HG02884 (cell line): ENCODE data around the gene DNAH17.

Source experiments
- ATAC-seq: cut with Tn5 transposase; IDR thresholded peaks from one replicate; pipeline ENCODE4 v1.9.1; 2021; ENCODE audit warnings: mild to moderate bottlenecking, moderate library complexity; ENCODE audit not compliant: unreplicated experiment

DNAH17 gene

DNA sequence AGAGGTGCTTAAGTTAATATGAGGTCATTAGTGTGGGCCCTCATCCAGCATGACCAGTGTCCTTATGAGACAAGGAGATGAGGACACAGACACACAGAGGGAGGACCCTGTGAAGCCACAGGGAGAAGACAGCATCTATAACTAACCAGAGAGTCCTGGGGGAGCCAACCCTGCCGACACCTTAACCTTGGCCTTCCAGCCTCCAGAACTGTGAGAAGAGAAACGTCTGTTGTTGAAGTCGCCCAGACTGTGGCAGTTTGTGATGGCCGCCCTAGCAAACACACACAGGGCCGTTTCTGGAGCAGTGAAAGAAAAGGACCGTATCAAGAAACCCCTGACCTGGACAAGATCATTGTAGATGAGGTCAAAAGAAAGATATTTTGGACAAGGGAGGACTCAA is 26.7 kb downstream of the DNAH17 start:
- no peak for ATAC-seq

DNA sequence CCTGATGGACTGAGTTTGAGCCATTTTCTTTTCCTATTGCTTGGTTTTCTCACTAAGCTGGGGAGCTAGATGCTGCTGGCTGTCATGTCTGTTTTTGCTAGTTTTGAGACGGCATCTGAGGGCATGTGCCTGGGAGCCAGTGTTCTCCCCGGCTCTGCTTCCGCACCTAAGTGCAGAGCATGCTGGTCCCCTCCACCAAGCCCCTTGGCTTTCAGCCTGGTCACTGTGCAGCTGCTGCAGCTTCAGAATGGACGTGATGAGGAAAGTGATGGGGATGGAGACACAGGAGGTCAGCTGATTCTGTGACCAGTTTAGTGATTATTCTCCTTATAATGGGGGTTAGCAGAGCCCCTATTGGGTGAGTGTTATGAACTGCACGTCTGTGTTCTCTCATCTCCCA is 28.5 kb downstream of the DNAH17 start:
- ATAC-seq = no peak

DNA sequence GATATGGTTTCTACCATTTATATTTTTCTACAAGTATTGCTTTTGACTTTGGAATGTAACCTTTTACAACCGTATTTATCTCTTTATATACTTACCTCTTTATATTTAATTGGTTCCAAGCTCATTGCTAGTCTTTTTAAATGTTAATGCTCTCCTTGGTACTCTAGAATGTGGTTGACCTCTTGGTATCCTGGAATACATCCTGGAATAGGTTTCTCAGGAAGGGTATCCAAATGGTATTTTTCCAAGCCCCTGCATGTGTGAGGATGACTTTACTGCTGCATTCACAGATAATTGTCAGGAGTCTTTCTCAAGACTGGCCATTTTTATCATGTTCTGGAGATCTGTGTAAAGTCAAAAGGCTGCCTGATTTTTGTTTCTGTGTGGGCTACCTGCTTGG is 30.2 kb downstream of the DNAH17 start:
- no peak for ATAC-seq

DNA sequence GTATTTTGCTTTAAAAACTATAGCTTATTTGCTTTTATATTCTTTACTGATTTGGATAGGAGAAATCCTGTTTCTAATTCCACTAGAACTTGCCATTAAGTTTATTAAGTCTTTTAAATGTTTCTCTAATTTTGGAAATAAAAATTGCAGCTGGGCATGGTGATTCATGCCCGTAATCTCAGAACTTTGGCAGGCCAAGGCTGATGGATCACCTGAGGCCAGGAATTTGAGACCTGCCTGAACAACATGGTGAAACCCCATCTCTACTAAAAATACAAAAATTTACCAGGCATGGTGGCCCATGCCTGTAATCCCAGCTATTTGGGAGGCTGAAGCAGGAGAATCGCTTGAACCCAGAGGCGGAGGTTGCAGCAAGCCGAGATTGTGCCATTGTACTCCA is 30.7 kb downstream of the DNAH17 start:
- no peak for ATAC-seq

DNA sequence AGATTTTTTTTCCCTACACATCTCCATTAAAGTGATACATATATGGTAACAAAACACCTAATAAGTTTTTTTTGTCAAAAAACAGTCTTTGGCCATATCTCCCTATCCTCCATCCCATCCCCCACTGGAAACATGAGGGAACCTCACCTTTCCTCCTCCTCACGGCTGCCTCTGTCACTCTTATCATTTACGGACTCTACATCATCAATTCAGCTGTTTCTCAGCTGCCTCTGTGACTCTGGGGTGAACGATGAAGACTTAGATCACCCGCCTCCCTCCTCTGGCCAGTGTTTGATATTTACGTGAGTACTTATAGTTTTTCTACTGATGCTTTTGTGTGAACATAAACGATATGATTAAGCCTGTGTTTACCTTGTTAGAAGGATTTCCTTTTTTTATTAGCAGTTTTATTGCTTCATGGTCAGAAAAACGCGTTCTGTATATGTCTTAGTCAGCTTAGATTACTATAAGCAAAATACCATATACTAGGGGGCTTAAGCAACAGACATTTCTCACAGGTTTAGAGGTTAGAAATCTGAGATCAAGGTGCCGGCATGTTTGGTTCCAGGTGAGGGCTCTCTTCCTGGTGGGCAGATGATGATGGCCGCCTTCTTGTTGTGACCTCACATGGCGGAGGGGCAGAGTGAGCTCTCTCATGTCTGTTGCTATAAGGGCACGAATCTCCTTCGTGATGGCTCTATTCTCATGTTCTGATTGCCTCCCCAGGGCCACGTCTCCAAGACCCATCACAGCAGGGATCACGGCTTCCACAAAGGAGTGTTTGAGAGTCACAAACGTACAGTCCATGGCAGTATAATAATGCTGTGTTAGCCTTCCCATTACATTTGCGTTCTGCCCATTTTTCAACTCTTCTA is 32.1 kb downstream of the DNAH17 start:
- no peak for ATAC-seq

DNA sequence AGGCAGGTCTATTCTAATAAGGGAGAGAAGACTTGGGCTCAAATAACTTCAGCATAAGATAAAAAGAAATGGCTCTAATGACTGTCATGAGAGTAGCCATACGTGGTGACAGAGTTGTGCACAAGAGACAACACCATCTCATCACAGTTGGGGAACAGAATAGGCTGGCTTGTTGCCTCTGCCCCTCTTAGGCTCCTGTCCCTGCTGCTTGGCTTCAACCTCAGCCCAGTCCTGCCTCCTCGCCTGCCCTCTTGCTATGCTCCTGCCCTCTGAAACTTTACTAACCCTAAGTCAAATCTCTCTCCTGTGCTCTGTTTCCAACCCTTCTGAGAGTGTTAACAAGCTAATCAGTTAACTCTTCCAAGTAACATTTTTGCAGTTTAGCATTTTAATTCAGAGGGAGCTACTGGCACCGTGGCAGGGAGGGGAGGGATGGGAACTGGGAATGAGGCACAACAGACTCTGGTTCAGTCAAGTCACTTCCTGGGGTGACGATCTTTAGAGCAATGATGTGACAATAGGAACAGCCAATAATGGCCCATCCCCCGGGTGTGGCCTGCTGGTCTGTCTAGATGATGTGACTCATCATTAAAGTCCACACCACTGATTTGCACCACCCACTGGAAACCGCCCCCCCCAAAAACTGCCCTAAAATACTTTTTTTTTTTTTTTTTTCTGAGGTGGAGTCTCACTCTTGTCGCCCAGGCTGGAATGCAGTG is 35.5 kb downstream of the DNAH17 start:
- no peak for ATAC-seq

DNA sequence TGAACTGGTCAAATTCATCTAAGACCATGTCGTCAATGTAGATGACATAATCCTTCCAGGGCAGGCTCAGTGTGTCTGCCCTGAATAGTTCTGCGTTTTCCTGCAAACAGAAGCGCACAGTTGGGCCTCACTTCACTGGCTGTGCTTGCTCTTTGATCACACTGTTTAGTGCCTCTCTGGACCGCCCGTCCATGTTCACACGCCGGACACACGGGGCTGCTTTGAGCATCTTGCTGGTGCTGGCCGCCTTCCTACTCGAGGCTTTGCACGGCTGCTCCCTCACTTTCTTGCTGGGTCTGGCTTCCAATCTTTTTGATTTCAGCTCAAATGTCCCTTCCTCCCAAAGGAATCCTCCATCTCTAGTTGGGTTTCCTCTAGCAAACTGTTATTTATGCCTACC is 37.4 kb downstream of the DNAH17 start:
- ATAC-seq = no peak

DNA sequence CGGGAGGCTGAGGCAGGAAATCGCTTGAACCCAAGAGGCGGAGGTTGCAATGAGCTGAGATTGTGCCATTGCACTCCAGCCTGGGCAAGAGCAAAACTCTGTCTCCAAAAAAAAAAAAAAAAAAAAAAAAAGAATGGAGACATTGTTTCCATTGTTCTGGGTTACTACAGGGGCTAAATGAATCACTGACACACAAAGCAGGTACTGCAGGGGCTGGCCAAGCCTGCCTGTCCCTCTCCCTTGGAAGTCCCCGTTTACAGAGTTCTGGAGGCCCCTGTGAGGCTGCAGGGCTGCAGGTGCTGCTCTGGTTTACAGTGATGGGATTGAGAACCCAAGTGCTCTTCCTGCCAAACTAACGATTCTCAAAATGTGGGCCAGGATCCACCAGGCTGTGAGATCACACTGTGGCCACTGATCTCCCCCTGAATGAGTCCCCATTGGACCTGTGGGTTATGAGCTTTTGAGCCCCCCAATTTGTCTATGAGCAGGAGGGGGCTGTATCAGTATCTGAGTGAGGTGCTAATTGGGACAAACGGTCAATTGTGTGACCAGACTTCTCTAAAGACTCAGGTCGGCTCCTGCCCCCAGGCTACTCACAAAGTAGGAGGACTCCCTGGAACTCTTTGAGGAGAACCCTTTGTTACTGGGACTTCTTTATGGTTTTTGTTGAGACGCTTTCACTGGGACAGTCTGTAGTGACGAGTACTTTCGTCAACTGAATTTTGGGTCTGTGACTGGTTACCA is 39.0 kb downstream of the DNAH17 start:
- ATAC-seq = no peak

DNA sequence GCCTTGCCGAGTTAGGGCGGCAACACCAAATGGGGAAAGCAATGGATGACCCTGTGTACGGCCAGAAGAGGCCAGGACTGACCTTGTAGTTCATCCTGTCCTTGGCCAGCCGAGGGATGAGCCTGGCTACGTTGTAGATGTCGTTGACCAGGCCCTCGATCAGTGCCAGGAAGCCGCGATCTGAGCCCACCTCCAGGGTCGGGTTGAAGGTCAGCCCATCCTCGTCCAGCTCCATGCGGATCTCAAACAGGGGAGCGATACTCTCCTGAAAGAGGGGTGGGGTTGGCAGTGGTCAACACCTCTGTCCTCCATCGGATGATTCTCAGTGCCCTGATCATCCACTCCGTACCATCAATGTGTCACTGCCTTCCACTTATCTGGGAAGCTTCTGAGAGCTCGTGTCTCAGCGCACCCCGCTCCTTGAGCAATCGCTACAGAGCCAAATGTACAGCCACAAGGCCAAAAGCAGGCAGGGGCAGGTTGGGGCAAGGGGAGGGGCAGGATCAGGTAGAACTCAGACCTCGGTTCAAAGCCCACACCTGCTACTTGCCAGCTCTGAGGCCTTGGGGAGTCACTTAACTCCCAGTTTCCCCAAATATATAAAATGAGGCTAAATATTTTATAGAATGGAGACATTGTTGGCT is 39.9 kb downstream of the DNAH17 start:
- no peak for ATAC-seq

DNA sequence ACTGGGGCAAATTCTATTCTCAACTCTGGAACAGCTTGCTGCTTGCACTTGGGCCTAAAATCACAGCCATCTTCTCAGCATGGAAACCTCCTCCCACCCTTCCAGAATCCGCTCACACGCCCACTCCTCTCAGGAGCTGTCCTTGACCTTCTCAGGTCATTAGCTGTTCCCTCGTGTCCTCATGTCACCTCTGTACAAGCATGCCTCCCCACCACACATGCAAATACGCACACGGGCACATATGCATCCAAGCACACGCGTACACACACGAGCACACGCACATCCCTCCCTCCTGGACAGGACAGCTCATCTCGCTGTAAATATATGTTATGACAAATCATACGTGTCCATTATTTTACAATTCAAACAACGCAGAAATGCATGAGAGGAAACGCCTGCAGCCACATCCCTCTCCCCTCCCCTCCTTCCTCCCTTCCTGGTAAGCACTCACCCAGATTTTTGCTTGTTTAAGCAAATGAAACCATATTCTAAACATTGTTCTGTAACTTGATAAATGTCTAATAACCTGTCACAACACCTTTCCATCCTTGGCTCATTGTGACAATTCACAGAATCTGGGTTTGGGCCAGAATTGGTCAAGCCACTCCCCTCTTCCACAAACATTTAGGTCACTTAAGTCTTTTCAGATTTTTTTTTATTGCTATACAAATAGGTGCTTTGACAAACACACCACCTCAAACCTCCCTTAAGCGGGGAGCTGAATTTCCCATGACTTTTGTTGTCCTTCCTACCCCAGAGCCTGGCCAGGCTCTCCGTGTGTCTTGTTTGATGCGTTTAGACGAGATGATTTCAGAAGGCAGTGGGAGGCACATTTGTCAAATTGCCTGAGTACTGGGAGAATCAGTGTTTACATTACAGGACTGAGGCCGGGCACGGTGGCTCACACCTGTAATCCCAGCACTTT is 41.7 kb downstream of the DNAH17 start:
- ATAC-seq = no peak

DNA sequence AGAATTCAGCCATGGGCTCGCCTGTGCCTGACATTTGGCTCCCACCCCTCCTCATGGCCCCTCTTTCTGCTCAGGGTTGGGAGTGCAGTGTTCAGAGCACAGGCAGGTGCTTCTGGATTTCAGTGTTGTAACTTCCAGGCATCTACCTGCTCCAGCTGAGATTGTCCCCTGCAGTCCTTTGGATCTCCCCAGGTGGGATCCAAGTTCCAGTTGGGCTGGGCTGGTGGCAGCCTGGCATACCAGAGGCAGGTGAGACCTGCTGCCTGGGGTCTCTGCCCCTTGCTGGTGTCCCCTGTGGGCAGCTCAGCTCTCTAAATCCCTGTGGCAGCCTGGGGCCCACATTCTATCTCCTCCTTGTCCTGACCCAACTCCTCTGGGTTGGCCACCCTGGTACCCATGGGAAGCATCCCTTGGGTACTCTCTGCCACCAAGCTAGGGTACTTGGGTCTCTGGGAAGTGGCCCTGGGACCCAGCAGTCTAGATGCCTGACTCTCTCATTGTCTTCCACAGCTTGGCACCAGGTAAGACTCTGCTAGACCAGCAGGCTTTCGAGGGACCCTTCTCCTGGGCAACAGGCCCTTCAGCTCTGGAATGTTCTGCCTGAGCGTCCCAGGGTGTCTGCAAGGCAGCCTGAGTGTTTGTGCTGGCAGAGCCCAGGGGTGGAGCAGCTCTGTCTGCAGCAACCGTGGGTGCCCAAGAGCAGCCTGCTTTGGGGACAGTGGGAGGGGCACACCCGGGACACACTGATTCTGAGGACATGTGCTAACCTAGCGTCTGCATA is 42.5 kb downstream of the DNAH17 start:
- no peak for ATAC-seq

DNA sequence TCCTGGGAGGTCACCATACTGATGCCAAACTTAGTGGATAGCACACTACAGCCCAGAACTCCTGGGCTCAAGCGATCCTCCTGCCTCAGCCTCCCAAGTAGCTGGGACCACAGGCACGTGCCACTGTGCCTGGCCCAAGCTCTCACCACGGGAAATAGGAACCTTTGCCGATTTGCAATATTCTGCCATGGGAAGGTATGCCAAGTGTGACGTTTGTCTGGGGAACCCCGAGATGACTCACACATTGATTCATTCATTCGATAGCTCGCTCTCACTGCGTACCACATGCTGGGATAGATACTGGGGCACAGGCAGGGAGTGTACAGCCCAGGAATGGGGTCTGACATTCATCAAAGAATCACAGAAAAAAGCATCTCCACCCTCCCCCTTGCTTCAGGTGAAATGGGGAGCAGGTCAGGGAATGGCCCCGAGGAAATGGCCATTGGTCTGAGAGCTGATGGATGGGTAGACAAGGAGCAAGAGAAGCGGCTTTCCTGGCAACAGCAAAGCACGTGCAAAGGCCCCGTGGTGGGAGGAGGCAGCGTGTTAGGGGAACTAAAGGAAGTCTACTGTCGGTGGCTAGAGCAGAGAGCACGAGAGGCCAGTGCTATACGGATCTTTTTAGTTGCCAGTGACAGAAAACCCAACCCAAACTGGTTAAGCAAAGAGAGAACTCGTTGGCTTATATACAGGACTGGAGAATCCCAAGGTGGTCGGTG is 44.1 kb downstream of the DNAH17 start:
- no peak for ATAC-seq

DNA sequence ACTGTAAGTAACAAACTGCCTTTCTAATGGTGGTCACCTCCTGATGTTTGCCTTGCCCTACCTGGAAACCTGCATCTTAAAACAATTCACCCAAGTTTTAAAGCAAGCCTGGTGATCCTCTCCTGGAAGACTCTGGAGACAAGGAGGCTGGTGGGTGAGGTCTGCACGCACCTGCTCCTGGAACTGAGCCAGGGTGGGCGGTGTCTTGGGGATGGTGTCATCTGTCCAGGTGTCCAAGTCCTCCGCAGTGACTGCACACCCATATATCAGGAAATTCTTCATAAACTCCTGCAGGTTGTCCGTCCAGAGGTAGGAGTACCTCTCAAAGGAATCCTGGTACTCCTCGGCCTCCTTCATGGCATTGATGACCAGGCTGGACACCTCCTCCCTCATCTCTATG is 44.9 kb downstream of the DNAH17 start:
- ATAC-seq = no peak

DNA sequence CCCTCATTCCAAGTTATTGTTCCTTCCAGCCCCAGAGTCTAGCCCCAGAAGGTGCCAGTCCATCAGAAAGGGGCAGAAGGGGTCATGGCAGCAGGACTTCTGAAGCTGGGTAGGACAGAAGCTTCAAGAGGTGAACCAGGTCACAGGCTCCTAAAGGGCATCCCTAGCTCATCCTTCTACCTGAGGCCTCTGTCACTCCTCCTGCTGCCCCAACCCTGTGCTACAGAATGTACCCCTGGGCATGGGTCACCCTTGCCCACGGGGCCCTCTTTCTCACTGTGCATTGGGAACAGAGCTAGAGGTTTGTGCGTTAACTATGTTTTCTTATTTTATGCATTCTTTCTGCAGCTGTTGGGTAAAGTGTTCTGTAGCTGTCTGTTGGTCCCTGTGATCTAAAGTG is 46.5 kb downstream of the DNAH17 start:
- no peak for ATAC-seq

DNA sequence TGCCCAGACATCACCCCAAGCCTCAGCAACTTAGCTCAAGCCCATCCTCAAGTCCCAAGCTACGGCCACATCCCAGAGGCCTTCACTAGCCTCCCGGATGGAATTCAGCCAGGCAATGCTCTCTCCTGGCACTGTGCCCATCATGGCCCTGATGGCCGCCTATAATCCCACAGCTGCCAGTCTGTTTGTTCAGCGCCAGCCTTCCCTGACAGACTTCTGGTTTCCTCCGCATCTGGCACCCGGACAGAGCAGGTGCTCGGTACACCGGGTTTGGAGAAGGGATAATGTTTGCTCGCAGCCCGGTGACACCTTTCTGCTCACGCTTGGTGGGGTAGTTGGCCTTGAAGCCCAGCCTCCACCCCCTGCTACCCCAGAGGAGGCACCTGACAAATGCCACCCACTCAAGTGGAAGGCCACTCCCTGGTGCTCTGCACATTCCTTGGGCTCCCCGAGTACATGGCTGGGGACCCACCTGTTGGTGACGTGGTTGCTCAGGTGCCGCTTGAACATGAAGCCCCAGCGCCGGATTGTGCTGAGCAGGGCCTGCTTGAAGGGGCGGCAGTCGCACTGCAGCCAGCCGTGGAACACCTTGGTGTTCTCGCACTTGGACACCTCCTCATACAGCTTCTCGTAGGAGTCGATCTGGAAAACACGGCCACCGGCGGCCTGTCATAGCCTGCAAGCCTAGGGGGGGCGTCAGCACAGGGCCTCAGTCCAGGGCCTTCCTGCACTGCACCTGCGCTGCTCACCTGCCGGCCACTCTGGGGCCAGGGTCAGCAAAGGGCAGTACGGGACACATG is 47.1 kb downstream of the DNAH17 start:
- ATAC-seq = no peak

DNA sequence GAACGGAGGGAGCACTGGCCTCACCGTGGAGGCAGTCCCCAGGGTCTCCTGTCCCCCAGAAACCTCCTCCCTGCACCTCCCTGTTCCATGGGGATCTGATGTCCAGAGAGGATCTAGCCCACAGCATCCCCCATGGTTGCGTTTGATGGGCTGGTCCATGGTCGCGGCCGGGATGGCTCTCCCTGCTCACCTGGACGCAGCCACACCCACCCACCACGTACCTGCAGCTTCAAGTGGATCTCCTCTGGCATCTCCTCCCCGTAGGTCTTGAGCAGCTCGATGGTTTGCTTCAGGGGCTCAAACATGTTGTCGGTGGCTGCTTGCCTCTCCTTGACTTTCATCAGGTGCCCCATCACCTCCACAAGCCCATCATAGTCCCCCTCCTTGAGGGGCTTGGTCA is 47.9 kb downstream of the DNAH17 start:
- no peak for ATAC-seq

DNA sequence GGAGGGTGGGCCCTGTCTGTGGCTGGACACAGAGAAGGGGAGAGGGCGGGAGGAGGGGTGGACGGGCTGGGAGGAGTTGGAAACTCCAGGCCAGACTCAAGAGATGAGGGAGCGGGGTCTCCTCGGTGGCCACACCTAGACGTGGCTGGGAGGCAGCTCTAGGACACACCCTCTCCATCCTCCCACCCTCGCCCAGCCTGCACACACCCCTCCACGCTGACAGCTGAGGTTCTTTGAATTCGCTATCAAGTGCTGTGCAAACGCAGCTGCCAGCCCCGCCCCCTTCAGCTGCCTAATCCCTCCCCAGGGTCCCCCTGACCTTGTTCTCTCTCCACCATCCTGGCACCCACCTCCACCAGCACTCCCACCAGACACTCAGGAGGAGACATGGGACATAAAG is 48.7 kb downstream of the DNAH17 start:
- ATAC-seq = no peak

DNA sequence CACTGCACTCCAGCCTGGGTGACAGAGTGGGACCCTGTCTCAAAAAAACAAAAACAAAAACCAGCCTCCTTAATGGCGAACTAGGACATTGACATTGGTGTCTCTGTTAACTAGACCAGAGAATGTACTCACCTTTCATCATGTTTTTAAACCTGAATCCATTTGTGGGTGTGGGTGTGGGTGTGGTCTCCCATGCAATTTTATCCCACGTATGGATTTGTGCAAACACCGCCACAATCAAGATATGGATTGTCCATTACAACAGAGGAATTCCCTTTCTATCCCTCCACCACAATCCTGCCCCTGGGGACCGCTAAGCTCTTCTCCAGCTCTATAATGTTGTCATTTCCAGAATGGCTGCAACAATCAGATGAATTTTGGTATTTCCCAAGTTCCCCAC is 49.9 kb downstream of the DNAH17 start:
- no peak for ATAC-seq
